Measurements from ENCODE around the gene TGFA. TPM values are rescaled to one million over a fixed set of nuclear protein-coding genes. Genes with fewer than 3 reads are reported as not detected.

The TGFA gene
- total RNA-seq, 1 donor from 2014 or later, result 1.4 TPM

DNA sequence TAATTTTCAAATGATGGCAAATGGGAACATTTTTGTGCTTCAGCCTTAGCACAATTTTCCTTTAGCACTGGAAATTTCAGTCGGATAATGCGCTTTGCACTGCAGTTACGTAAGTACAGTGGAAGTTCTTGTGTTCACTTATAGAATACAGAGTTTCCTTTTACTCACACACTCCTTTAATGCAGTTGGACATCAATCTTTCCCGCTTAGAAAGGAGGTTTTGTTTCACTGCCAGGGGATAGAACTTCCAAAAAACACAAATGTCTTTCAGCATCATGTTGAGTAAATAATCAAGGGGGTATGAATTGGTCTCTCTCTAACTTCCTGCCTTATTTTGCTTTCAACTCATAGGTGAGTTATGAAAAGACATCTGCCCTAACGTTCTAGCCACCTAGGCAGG lies 63.2 kb downstream of the TGFA start:
- Histone ChIP-seq H4K20me1 (ENCODE audit: insufficient read depth, low read length) (no peaks in the 10 kb centered on the region), H3K36me3 (ENCODE audit: insufficient read depth, low read length) (no peaks in the 10 kb centered on the region), H3K4me2 (ENCODE audit: low read length) (no peak overlapping the region), H2AFZ (ENCODE audit: low read depth, low read length) (no peak overlapping the region), H3K27ac (ENCODE audit: low read depth, low read length) (no peak overlapping the region), H3K27me3 (ENCODE audit: insufficient read depth, low read length) (peaks cover 5% of the 10 kb centered on the region), H3K4me1 (ENCODE audit: insufficient read depth, low read length) (no peaks in the 10 kb centered on the region), H3K9ac (ENCODE audit: low read length) (no peak overlapping the region), H3K4me3 (ENCODE audit: insufficient read depth, low read depth, low read length) (no peak overlapping the region), H3K79me2 (ENCODE audit: insufficient read depth, low read length) (no peaks in the 10 kb centered on the region), H3K9me3 (ENCODE audit: insufficient read depth, low read depth, low read length) (no peaks in the 10 kb centered on the region)
- Mint-ChIP-seq H3K4me3 (ENCODE audit: unreplicated experiment) (no peak overlapping the region), H3K36me3 (ENCODE audit: low read depth, unreplicated experiment) (no peaks in the 10 kb centered on the region), H3K4me1 (ENCODE audit: low read depth, unreplicated experiment) (peaks cover 3% of the 10 kb centered on the region), H3K27me3 (ENCODE audit: low read depth, unreplicated experiment) (peaks cover 14% of the 10 kb centered on the region), H3K27ac (ENCODE audit: unreplicated experiment) (no peak overlapping the region), H3K9me3 (ENCODE audit: unreplicated experiment) (no peaks in the 10 kb centered on the region)
- DNase-seq (ENCODE audit: low read depth) (no peak), FAIRE-seq (no peak)
- TF ChIP-seq EZH2 (IDR thresholded peaks at IDR 0.05; ENCODE audit: insufficient read depth, low read length), result no peak
- TF ChIP-seq, protein P1, sequence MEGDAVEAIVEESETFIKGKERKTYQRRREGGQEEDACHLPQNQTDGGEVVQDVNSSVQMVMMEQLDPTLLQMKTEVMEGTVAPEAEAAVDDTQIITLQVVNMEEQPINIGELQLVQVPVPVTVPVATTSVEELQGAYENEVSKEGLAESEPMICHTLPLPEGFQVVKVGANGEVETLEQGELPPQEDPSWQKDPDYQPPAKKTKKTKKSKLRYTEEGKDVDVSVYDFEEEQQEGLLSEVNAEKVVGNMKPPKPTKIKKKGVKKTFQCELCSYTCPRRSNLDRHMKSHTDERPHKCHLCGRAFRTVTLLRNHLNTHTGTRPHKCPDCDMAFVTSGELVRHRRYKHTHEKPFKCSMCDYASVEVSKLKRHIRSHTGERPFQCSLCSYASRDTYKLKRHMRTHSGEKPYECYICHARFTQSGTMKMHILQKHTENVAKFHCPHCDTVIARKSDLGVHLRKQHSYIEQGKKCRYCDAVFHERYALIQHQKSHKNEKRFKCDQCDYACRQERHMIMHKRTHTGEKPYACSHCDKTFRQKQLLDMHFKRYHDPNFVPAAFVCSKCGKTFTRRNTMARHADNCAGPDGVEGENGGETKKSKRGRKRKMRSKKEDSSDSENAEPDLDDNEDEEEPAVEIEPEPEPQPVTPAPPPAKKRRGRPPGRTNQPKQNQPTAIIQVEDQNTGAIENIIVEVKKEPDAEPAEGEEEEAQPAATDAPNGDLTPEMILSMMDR (IDR thresholded peaks at IDR 0.05; ENCODE audit: insufficient read depth, low read depth, low read length), result no peak

DNA sequence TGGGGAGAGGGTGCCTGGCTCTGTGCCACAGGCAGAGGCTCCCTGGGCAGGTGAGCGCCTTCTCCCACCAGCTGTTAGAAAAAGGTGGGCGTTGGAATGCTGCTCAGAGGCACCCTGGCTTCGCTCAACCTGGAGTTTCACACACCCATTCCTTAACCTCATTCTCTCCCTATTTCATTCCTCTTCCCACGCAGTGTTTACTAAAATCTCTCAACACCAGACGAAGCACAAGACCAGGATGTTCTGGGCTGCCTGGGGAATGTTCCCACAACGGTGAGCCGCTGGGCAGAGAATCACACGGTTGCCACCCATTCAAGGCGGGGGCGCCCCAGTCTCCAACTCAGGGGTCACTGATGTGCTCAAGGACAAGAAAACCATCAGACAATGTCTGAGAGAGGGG lies 64.5 kb downstream of the TGFA start:
- Histone ChIP-seq H3K36me3 (ENCODE audit: insufficient read depth, low read length) (no peaks in the 10 kb centered on the region), H3K27me3 (ENCODE audit: insufficient read depth, low read length) (peaks cover 4% of the 10 kb centered on the region), H3K9me3 (ENCODE audit: insufficient read depth, low read depth, low read length) (no peaks in the 10 kb centered on the region), H3K4me1 (ENCODE audit: insufficient read depth, low read length) (no peaks in the 10 kb centered on the region), H3K4me3 (ENCODE audit: insufficient read depth, low read depth, low read length) (no peak overlapping the region), H3K9ac (ENCODE audit: low read length) (no peak overlapping the region), H2AFZ (ENCODE audit: low read depth, low read length) (no peak overlapping the region), H3K4me2 (ENCODE audit: low read length) (no peak overlapping the region), H3K27ac (ENCODE audit: low read depth, low read length) (no peak overlapping the region), H3K79me2 (ENCODE audit: insufficient read depth, low read length) (no peaks in the 10 kb centered on the region), H4K20me1 (ENCODE audit: insufficient read depth, low read length) (no peaks in the 10 kb centered on the region)
- Mint-ChIP-seq H3K27me3 (ENCODE audit: low read depth, unreplicated experiment) (peaks cover 14% of the 10 kb centered on the region), H3K36me3 (ENCODE audit: low read depth, unreplicated experiment) (no peaks in the 10 kb centered on the region), H3K4me3 (ENCODE audit: unreplicated experiment) (no peak overlapping the region), H3K4me1 (ENCODE audit: low read depth, unreplicated experiment) (peaks cover 3% of the 10 kb centered on the region), H3K27ac (ENCODE audit: unreplicated experiment) (no peak overlapping the region), H3K9me3 (ENCODE audit: unreplicated experiment) (no peaks in the 10 kb centered on the region)
- no peak for TF ChIP-seq EZH2 (IDR thresholded peaks at IDR 0.05; ENCODE audit: insufficient read depth, low read length)
- TF ChIP-seq, protein P1 (IDR thresholded peaks at IDR 0.05; ENCODE audit: insufficient read depth, low read depth, low read length), result no peak
- FAIRE-seq (no peak), DNase-seq (ENCODE audit: low read depth) (no peak)

- DNase-seq (ENCODE audit: low read depth) (no peak), FAIRE-seq (no peak)
- Histone ChIP-seq H3K79me2 (ENCODE audit: insufficient read depth, low read length) (no peaks in the 10 kb centered on the region), H3K27ac (ENCODE audit: low read depth, low read length) (no peak overlapping the region), H4K20me1 (ENCODE audit: insufficient read depth, low read length) (no peaks in the 10 kb centered on the region), H2AFZ (ENCODE audit: low read depth, low read length) (no peak overlapping the region), H3K9ac (ENCODE audit: low read length) (no peak overlapping the region), H3K4me2 (ENCODE audit: low read length) (no peak overlapping the region), H3K27me3 (ENCODE audit: insufficient read depth, low read length) (peaks cover 4% of the 10 kb centered on the region), H3K4me3 (ENCODE audit: insufficient read depth, low read depth, low read length) (no peak overlapping the region), H3K4me1 (ENCODE audit: insufficient read depth, low read length) (no peaks in the 10 kb centered on the region), H3K36me3 (ENCODE audit: insufficient read depth, low read length) (no peaks in the 10 kb centered on the region), H3K9me3 (ENCODE audit: insufficient read depth, low read depth, low read length) (no peaks in the 10 kb centered on the region)
- no peak for TF ChIP-seq EZH2 (IDR thresholded peaks at IDR 0.05; ENCODE audit: insufficient read depth, low read length)
- TF ChIP-seq, protein P1 (IDR thresholded peaks at IDR 0.05; ENCODE audit: insufficient read depth, low read depth, low read length), result no peak
- H3K4me3 Mint-ChIP-seq (ENCODE audit: unreplicated experiment), result no peak overlapping the region
- no peaks in the 10 kb centered on the region for H3K36me3 Mint-ChIP-seq (ENCODE audit: low read depth, unreplicated experiment)
- H3K27ac Mint-ChIP-seq (ENCODE audit: unreplicated experiment), result no peak overlapping the region
- peaks cover 9% of the 10 kb centered on the region for H3K27me3 Mint-ChIP-seq (ENCODE audit: low read depth, unreplicated experiment)
- H3K4me1 Mint-ChIP-seq (ENCODE audit: low read depth, unreplicated experiment), result peaks cover 1% of the 10 kb centered on the region
- peaks cover 5% of the 10 kb centered on the region for H3K9me3 Mint-ChIP-seq (ENCODE audit: unreplicated experiment)
Observed at GRCh38 chr2:70484086-70484485, 69.5 kb downstream of the TGFA start.

Measured in astrocyte (in vitro differentiated cells and primary cell).